Endothelial cell of umbilical vein (primary cell): ENCODE data around the gene TSPEAR. TPM values are rescaled to one million over a fixed set of nuclear protein-coding genes. Genes with fewer than 3 reads are reported as not detected.
"Not testable (repeated sequence)": the region's sequence is repeated elsewhere in the genome, so short reads cannot be mapped to it uniquely, and the experiment has no call there.

ENCODE experiments used
- BruUV-seq: library from RNA; stranded (reverse); fragments of 400-500 nt; replicated peaks from 2 replicates; lab custom pipeline; 2021; lab: Mats Ljungman, UMichigan
- CTCF ChIA-PET: fragments of 300-600, 350-600 bp; sonication (Branson Sonifier 250); formaldehyde crosslinking; loops from one replicate; lab custom pipeline; 2021; ENCODE audit warnings: antibody characterized with exemption, inconsistent platforms; lab: Charles Lee
- POLR2A ChIA-PET: fragments of 300-600, 350-600 bp; sonication (Branson Sonifier 250); formaldehyde crosslinking; loops from one replicate; lab custom pipeline; 2021; ENCODE audit warnings: antibody characterized with exemption, inconsistent platforms; lab: Charles Lee
- DNase-seq: peaks from one replicate; pipeline ENCODE4 v3.0.0-alpha.2; 2011; ENCODE audit warnings: low read depth, low spot score
- FAIRE-seq: peaks from 2 replicates; lab custom pipeline; 2011; peaks lifted over from hg19 to GRCh38; lab: Jason Lieb, UNC
- H2AFZ ChIP-seq: 2 replicates; pipeline ENCODE4 v1.6.0; 2012; ENCODE audit warnings: low read depth, low read length, control low read depth, inconsistent platforms
- H3K27ac ChIP-seq: 2 replicates; pipeline ENCODE4 v1.5.1; 2011; ENCODE audit warnings: low read depth, mild to moderate bottlenecking, control low read depth, low read length, moderate library complexity; ENCODE audit not compliant: insufficient read depth
- H3K27me3 ChIP-seq, 2 experiments: 2 replicates each; pipeline versions ENCODE4 v1.6.0 to v1.6.1; 2011; ENCODE audit warnings: low read length in 2 of 2, mixed read lengths in 1 of 2; ENCODE audit not compliant: control insufficient read depth in 2 of 2, insufficient read depth in 2 of 2
- H3K36me3 ChIP-seq, 2 experiments: 2 replicates in 1 of 2; 3 replicates in 1 of 2; pipeline ENCODE4 v1.5.1; 2011; ENCODE audit warnings: low read length in 2 of 2, mild to moderate bottlenecking in 1 of 2, moderate library complexity in 1 of 2; ENCODE audit not compliant: control insufficient read depth in 2 of 2, insufficient read depth in 2 of 2; ENCODE audit errors: extremely low read depth in 1 of 2
- H3K4me1 ChIP-seq: 3 replicates; pipeline ENCODE4 v1.5.1; 2011; ENCODE audit warnings: mild to moderate bottlenecking, low read length; ENCODE audit not compliant: control insufficient read depth, insufficient read depth; ENCODE audit errors: extremely low read depth
- H3K4me2 ChIP-seq: 2 replicates; pipeline ENCODE4 v1.6.1; 2011; ENCODE audit warnings: low read length, control low read depth, mixed read lengths; ENCODE audit not compliant: insufficient read depth
- H3K4me3 ChIP-seq, 3 experiments: fragments of 200-600 bp in 1 of 3; sonication (generic), shearing (Covaris generic) in 1 of 3; replicated peaks in 1 of 3; 2 replicates each; pipeline ENCODE4 v1.5.1; 2011 to 2016; ENCODE audit warnings: control low read depth in 3 of 3, low read length in 3 of 3, mild to moderate bottlenecking in 2 of 3, inconsistent platforms in 1 of 3, low read depth in 1 of 3, moderate library complexity in 1 of 3; ENCODE audit not compliant: insufficient read depth in 1 of 3
- H3K79me2 ChIP-seq: 2 replicates; pipeline ENCODE4 v1.6.0; 2012; ENCODE audit warnings: low read length, inconsistent platforms; ENCODE audit not compliant: control insufficient read depth, insufficient read depth
- H3K9ac ChIP-seq: replicated peaks from 2 replicates; pipeline ENCODE3; 2011; ENCODE audit warnings: low read length, control low read depth; ENCODE audit not compliant: insufficient read depth; ENCODE audit errors: extremely low read depth
- H3K9me1 ChIP-seq: replicated peaks from 3 replicates; pipeline ENCODE4 v1.6.0; 2011; ENCODE audit warnings: mild to moderate bottlenecking, low read length; ENCODE audit not compliant: control insufficient read depth, insufficient read depth; ENCODE audit errors: extremely low read depth
- H3K9me3 ChIP-seq: replicated peaks from 2 replicates; pipeline ENCODE4 v1.5.1; 2012; ENCODE audit warnings: low read length, inconsistent platforms; ENCODE audit not compliant: control insufficient read depth, insufficient read depth
- H4K20me1 ChIP-seq: replicated peaks from 2 replicates; pipeline ENCODE3; 2011; ENCODE audit warnings: mild to moderate bottlenecking, low read length; ENCODE audit not compliant: control insufficient read depth, insufficient read depth; ENCODE audit errors: extremely low read depth
- EZH2 ChIP-seq: IDR thresholded peaks from 2 replicates; pipeline ENCODE4 v1.6.1; 2012; ENCODE audit warnings: borderline replicate concordance, low read depth, mild to moderate bottlenecking, moderate library complexity, low read length, inconsistent platforms; ENCODE audit not compliant: severe bottlenecking
- dilution Hi-C: fragments of 300-500 bp; cut with MboI; formaldehyde crosslinking; loops from one replicate; pipeline ENCODE4 v1.15.0; 2019; ENCODE audit warnings: low sequenced_read_pairs; ENCODE audit not compliant: extremely low pct_ligation_motif_present
- intact Hi-C: fragments of 100-400 bp; cut with micrococcal nuclease; formaldehyde crosslinking; loops from one replicate; pipeline ENCODE4 v1.10.0; 2022
- polyA plus RNA-seq, 4 experiments: library from polyadenylated mRNA; depleted of rRNA in 3 of 4; stranded (reverse) in 3 of 4; unstranded in 1 of 4; fragments of >200 nt; gene quantifications; 2 replicates each; pipeline versions ENCODE4 v1.2.1 to v1.2.3, GENCODE V29; 2011 to 2012; ENCODE audit warnings: missing spikeins in 1 of 4
- total RNA-seq: library from RNA; stranded (reverse); gene quantifications from 2 replicates; pipeline ENCODE4 v1.2.3, GENCODE V29; 2021

Gene TSPEAR
- total and polyA plus RNA-seq, 2 donors (not counting 3 experiments of a cell fraction or from before 2014, with no cell fraction given) = 0.01 TPM; not detected in 1

- no peaks in the 10 kb centered on the region for H3K36me3 ChIP-seq
- dilution Hi-C loops (no loop called here), intact Hi-C loops (no loop called here)
- FAIRE-seq (no peak), DNase-seq (no peak)
- H3K4me3 ChIP-seq = no peak overlapping the region
- H3K9ac ChIP-seq = no peak overlapping the region
- no peak overlapping the region for H2AFZ ChIP-seq
- POLR2A ChIA-PET = interaction anchor here (0.8 kb wide), 1 partner anchor 31 kb away, joined by 3 read pairs; the partner anchor contains the start of gene KRTAP12-4
- H4K20me1 ChIP-seq = no peaks in the 10 kb centered on the region
- no peaks in the 10 kb centered on the region for H3K9me3 ChIP-seq
- TF ChIP-seq EZH2 = no peak
- no peaks in the 10 kb centered on the region for H3K9me1 ChIP-seq
- CTCF ChIA-PET = no interaction called here
- H3K79me2 ChIP-seq = no peaks in the 10 kb centered on the region
- H3K27me3 ChIP-seq = peaks cover 5 to 15% of the 10 kb centered on the region in 2 experiments
- H3K4me1 ChIP-seq = no peaks in the 10 kb centered on the region
- H3K4me2 ChIP-seq = no peak overlapping the region
- no TSS peak for BruUV-seq
- no peak overlapping the region for H3K27ac ChIP-seq
Observed at GRCh38 chr21:44686000-44686781, 25.2 kb downstream of the TSPEAR start.

GRCh38 chr21:44685050-44685449, 26.3 kb downstream of the TSPEAR start:
- DNase-seq, BruUV-seq, POLR2A ChIA-PET, intact Hi-C loops, dilution Hi-C loops, H4K20me1 ChIP-seq, H2AFZ ChIP-seq, H3K9ac ChIP-seq, H3K4me1 ChIP-seq, H3K79me2 ChIP-seq, FAIRE-seq, H3K27ac ChIP-seq, H3K9me1 ChIP-seq, H3K36me3 ChIP-seq, H3K27me3 ChIP-seq, H3K4me2 ChIP-seq, H3K4me3 ChIP-seq, H3K9me3 ChIP-seq: not testable (repeated sequence)
- CTCF ChIA-PET = interaction anchor here (1.3 to 2.2 kb wide), 2 partner anchors 10 to 108 kb away, joined by 3 to 5 read pairs; no protein-coding TSS in a partner anchor
